HL-60 (cell line): ENCODE measurements around the gene MPHOSPH8.
"Not testable (repeated sequence)": the region's sequence is repeated elsewhere in the genome, so short reads cannot be mapped to it uniquely, and the experiment has no call there.

ENCODE experiments used
- DNase-seq, 2 experiments: peaks; one replicate each; pipeline ENCODE4 v3.0.0-alpha.2; 2010 to 2020; ENCODE audit warnings: low read depth in 1 of 2, low spot score in 1 of 2
- H3K27ac ChIP-seq: fragments of 250-450 bp; sonication (Bioruptor Pico); replicated peaks from 2 replicates; pipeline ENCODE4 v1.5.1; 2020; ENCODE audit warnings: mild to moderate bottlenecking, moderate library complexity
- H3K27me3 ChIP-seq: fragments of 250-450 bp; sonication (Bioruptor Pico); 2 replicates; pipeline ENCODE4 v1.5.1; 2021; ENCODE audit warnings: mild to moderate bottlenecking, moderate library complexity; ENCODE audit not compliant: insufficient read depth, poor library complexity, severe bottlenecking
- H3K4me3 ChIP-seq: replicated peaks from 2 replicates; pipeline ENCODE4 v1.5.1; 2011; ENCODE audit warnings: mild to moderate bottlenecking, control low read depth, low read length; ENCODE audit not compliant: insufficient read depth
- CTCF ChIP-seq: IDR thresholded peaks from one replicate; pipeline ENCODE4 v1.5.1; 2011; ENCODE audit warnings: low read length, control low read depth, inconsistent platforms; ENCODE audit not compliant: insufficient read depth
- GABPA ChIP-seq: IDR thresholded peaks from 2 replicates; pipeline ENCODE4 v1.6.1; 2012; ENCODE audit warnings: low read depth
- POLR2AphosphoS5 ChIP-seq: IDR thresholded peaks from 2 replicates; pipeline ENCODE4 v1.6.1; 2012; ENCODE audit warnings: low read depth
- SPI1 ChIP-seq: IDR thresholded peaks from 2 replicates; pipeline ENCODE4 v1.6.1; 2012; ENCODE audit warnings: low read depth, mild to moderate bottlenecking, borderline replicate concordance
- TF ChIP-seq, protein P1 (sequence below): IDR thresholded peaks from 2 replicates; pipeline ENCODE4 v1.6.1; 2012; ENCODE audit warnings: low read depth; ENCODE audit not compliant: insufficient replicate concordance

Gene MPHOSPH8

DNA sequence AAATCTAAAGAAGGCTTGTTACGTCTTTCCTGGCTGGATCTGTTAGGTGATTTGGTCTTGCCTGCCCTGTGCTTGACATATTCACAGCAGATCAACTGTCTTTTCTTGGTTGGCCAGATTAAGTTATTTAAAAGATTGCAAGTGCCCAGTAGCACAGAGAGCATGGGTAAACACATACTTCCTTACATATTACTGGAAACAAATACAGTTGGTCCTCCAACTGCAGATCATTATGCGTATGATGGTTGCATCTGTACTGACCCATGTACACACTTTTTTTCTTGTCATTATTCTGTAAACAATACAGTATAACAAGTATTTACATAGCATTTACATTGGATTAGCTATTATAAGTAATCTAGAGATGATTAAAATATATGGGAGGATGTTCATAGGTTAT, 9.2 kb upstream of the MPHOSPH8 start:
- H3K27me3 ChIP-seq: no peaks in the 10 kb centered on the region
- TF ChIP-seq POLR2AphosphoS5 (no peak), SPI1 (no peak), CTCF (no peak), GABPA (no peak)
- TF ChIP-seq, protein P1, sequence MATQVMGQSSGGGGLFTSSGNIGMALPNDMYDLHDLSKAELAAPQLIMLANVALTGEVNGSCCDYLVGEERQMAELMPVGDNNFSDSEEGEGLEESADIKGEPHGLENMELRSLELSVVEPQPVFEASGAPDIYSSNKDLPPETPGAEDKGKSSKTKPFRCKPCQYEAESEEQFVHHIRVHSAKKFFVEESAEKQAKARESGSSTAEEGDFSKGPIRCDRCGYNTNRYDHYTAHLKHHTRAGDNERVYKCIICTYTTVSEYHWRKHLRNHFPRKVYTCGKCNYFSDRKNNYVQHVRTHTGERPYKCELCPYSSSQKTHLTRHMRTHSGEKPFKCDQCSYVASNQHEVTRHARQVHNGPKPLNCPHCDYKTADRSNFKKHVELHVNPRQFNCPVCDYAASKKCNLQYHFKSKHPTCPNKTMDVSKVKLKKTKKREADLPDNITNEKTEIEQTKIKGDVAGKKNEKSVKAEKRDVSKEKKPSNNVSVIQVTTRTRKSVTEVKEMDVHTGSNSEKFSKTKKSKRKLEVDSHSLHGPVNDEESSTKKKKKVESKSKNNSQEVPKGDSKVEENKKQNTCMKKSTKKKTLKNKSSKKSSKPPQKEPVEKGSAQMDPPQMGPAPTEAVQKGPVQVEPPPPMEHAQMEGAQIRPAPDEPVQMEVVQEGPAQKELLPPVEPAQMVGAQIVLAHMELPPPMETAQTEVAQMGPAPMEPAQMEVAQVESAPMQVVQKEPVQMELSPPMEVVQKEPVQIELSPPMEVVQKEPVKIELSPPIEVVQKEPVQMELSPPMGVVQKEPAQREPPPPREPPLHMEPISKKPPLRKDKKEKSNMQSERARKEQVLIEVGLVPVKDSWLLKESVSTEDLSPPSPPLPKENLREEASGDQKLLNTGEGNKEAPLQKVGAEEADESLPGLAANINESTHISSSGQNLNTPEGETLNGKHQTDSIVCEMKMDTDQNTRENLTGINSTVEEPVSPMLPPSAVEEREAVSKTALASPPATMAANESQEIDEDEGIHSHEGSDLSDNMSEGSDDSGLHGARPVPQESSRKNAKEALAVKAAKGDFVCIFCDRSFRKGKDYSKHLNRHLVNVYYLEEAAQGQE: no peak
- H3K27ac ChIP-seq: no peak overlapping the region
- no peak for DNase-seq
- no peak overlapping the region for H3K4me3 ChIP-seq

DNA sequence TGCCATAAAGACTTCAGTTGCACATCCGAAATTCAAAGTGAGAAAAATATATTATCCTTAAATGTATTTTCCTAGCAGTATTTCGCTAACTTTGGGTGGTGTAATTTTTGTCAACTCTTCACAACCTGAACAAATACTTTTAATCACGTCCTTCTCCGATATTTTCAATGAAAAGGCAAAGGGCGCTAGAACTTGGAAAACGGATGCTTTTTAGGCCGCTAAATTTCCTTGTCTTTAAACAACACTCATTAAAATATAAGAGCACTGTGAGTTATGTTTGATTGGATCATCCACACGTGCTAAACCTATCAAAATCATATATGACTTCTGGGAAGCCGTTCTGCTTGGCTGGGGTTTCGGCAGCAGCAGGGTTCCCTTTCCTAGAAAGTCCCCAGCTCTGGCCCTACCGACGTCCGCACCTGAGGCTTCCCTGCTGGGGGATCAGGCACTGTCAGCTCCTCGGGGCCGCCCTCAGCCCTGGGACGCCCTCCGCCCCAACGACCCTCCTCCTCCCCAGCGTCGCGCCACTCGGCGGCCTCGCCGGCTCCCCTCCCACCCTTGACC, 462 bp upstream of the MPHOSPH8 start:
- DNase-seq: no peak
- Histone ChIP-seq H3K4me3 (peak overlapping the region; percentile 76), H3K27me3 (no peaks in the 10 kb centered on the region), H3K27ac (peak overlapping the region; percentile 77)
- no peak for TF ChIP-seq GABPA
- no peak; the same call in 1 of the 2 replicates for TF ChIP-seq POLR2AphosphoS5
- TF ChIP-seq, protein P1: no peak

GRCh38 chr13:19634256-19634740, 839 bp downstream of the MPHOSPH8 start:
- peak overlapping the region; percentile 76 for H3K4me3 ChIP-seq
- peak overlapping the region; percentile 77 for H3K27ac ChIP-seq
- no peaks in the 10 kb centered on the region for H3K27me3 ChIP-seq
- no peak for DNase-seq
- TF ChIP-seq POLR2AphosphoS5 (no peak), CTCF (no peak), SPI1 (no peak), GABPA (no peak)
- TF ChIP-seq, protein P1: no peak

DNA sequence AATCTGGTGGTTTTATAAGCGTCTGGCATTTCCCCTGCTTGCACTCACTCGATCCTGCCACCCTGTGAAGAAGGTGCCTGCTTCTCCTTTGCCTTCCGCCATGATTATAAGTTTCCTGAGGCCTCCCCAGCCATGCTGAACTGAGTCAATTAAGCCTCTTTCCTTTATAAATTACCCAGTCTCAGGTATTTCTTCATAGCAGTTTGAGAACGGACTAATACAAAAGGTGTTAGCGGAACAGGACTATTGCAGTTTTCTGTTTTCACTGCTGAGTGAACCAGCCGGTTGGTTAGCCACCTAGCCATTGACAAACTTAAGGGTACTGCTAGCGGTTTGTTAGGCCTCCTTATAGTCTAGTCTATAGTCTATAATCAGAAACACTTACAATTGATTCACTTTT, 2.5 kb downstream of the MPHOSPH8 start:
- not testable (repeated sequence) for H3K27ac ChIP-seq, DNase-seq, H3K4me3 ChIP-seq, H3K27me3 ChIP-seq
